ENCODE data around the gene PHF14. TPM values are rescaled to one million over a fixed set of nuclear protein-coding genes. Genes with fewer than 3 reads are reported as not detected.

PHF14 gene
- total RNA-seq, 1 experiment from 2014 or later, result 35.4 TPM

DNA sequence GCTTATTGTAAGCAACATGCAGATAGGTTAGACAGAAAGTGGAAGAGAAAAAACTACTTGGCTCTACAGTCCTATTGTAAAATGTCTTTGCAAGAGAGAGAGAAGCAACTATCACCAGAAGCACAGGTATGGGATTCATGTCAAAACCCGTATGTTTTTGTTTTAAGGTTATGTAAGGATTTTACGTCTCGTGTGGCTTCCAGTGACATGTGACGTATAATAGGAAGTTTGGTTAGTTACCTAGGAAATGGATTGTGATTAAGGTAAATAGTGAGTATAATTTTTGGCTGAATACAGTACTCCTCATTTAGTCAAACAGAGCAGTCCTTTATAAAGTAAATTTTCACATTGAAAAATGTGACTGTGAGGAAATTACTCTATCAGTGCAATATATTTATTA is 62.0 kb downstream of the PHF14 start:
- BruUV-seq (replicated peaks), result no TSS peak

DNA sequence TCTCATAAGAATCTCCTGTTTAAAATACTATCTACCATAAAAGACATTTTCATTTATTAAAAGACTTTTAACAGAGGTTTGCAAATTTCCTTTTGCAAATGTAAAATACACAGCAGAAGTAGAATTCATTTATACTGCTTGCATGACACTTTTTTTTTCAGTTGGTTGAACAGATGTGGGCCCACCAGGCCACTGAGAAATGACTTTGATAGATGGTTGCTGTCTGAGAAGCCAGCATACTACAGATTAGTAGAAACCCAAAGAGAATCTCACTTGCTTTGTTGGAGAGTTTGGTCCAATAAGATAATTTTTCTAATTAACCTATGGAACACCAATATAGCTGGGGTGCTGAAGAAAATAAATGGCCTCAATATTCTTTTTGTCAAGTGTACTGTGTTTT is 66.3 kb downstream of the PHF14 start:
- H3K4me1 ChIP-seq (ENCODE audit: insufficient read depth, low read length), result no peaks in the 10 kb centered on the region
- peaks cover 15% of the 10 kb centered on the region; the same call in 1 of the 2 replicates for H3K36me3 ChIP-seq (ENCODE audit: low read depth, low read length)
- no peak overlapping the region for H3K4me3 ChIP-seq (ENCODE audit: low read length)
- no peak for TF ChIP-seq EZH2phosphoT487 (IDR thresholded peaks at IDR 0.05; ENCODE audit: borderline replicate concordance, low read length)
- TF ChIP-seq, protein P1, sequence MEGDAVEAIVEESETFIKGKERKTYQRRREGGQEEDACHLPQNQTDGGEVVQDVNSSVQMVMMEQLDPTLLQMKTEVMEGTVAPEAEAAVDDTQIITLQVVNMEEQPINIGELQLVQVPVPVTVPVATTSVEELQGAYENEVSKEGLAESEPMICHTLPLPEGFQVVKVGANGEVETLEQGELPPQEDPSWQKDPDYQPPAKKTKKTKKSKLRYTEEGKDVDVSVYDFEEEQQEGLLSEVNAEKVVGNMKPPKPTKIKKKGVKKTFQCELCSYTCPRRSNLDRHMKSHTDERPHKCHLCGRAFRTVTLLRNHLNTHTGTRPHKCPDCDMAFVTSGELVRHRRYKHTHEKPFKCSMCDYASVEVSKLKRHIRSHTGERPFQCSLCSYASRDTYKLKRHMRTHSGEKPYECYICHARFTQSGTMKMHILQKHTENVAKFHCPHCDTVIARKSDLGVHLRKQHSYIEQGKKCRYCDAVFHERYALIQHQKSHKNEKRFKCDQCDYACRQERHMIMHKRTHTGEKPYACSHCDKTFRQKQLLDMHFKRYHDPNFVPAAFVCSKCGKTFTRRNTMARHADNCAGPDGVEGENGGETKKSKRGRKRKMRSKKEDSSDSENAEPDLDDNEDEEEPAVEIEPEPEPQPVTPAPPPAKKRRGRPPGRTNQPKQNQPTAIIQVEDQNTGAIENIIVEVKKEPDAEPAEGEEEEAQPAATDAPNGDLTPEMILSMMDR (conservative IDR thresholded peaks at IDR 0.05; ENCODE audit: low read depth, low read length), result no peak
- no peak for TF ChIP-seq EZH2 (IDR thresholded peaks at IDR 0.05; ENCODE audit: low read length, unreplicated experiment)
- intact Hi-C loops (cut with micrococcal nuclease), result loop anchor here (10.0 kb wide), 1 partner anchor 175 kb away; no protein-coding TSS in a partner anchor
- H4K20me1 ChIP-seq (ENCODE audit: low read length), result no peaks in the 10 kb centered on the region
- H3F3A ChIP-seq (ENCODE audit: low read length, unreplicated experiment), result no peaks in the 10 kb centered on the region
- no peaks in the 10 kb centered on the region for H3K79me2 ChIP-seq (ENCODE audit: low read length)
- no peak overlapping the region for H3K27ac ChIP-seq (ENCODE audit: low read length)
- no peak overlapping the region for H3K9ac ChIP-seq (ENCODE audit: low read length)
- no peaks in the 10 kb centered on the region for H3K9me3 ChIP-seq (ENCODE audit: low read length)
- no TSS peak for BruUV-seq (replicated peaks)
- DNase-seq, result no peak
- H2AFZ ChIP-seq (ENCODE audit: low read length), result no peak overlapping the region
- no peak for ATAC-seq
- ChIA-PET POLR2A (ENCODE audit: unreplicated experiment) (no interaction called here), CTCF (no interaction called here)
- no peaks in the 10 kb centered on the region for H3K27me3 ChIP-seq (ENCODE audit: low read length)
- no peak overlapping the region for H3K4me2 ChIP-seq (ENCODE audit: low read length)
- H3K9me2 ChIP-seq (replicated peaks; ENCODE audit: low read length), result no peaks in the 10 kb centered on the region

More for the DNA sequence above, 62.0 kb downstream of the PHF14 start:
- no peak overlapping the region for H2AFZ ChIP-seq (ENCODE audit: low read length)
- no peaks in the 10 kb centered on the region for H3K79me2 ChIP-seq (ENCODE audit: low read length)
- DNase-seq, result no peak
- no peak for ATAC-seq
- no peak for TF ChIP-seq EZH2phosphoT487 (IDR thresholded peaks at IDR 0.05; ENCODE audit: borderline replicate concordance, low read length)
- no peak for TF ChIP-seq EZH2 (IDR thresholded peaks at IDR 0.05; ENCODE audit: low read length, unreplicated experiment)
- TF ChIP-seq, protein P1 (conservative IDR thresholded peaks at IDR 0.05; ENCODE audit: low read depth, low read length), result no peak
- no peaks in the 10 kb centered on the region for H3K4me1 ChIP-seq (ENCODE audit: insufficient read depth, low read length)
- H3K27ac ChIP-seq (ENCODE audit: low read length), result no peak overlapping the region
- intact Hi-C loops (cut with micrococcal nuclease), result loop anchor here (10.0 kb wide), 1 partner anchor 179 kb away; no protein-coding TSS in a partner anchor
- H3K4me3 ChIP-seq (ENCODE audit: low read length), result no peak overlapping the region
- ChIA-PET POLR2A (ENCODE audit: unreplicated experiment) (no interaction called here), CTCF (no interaction called here)
- no peaks in the 10 kb centered on the region for H3K9me2 ChIP-seq (replicated peaks; ENCODE audit: low read length)
- H4K20me1 ChIP-seq (ENCODE audit: low read length), result no peaks in the 10 kb centered on the region
- no peak overlapping the region for H3K9ac ChIP-seq (ENCODE audit: low read length)
- no peak overlapping the region for H3K4me2 ChIP-seq (ENCODE audit: low read length)
- H3K36me3 ChIP-seq (ENCODE audit: low read depth, low read length), result peaks cover 15% of the 10 kb centered on the region; the same call in 1 of the 2 replicates
- no peaks in the 10 kb centered on the region for H3F3A ChIP-seq (ENCODE audit: low read length, unreplicated experiment)
- H3K27me3 ChIP-seq (ENCODE audit: low read length), result no peaks in the 10 kb centered on the region
- H3K9me3 ChIP-seq (ENCODE audit: low read length), result no peaks in the 10 kb centered on the region

DNA sequence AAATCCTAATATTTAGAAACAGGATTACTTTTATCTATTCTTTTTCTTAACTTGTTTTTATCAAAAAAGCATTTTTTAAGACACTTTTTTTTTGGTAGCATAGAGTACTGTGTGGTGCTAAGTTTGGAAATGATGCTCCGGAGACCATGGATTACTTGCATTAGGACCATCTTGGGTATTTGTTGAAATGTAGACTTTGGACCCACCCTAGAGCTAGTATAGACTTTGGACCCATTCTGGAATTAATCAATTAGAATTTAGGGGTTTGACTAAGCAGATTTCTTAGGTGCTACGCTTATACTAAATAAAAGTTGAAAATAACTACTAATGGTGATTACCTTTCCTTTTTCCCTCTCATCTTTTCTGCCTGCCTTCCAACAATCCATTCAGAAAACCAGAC is 80.4 kb downstream of the PHF14 start:
- no peak for DNase-seq
- BruUV-seq (replicated peaks), result no TSS peak

More for the DNA sequence above, 80.4 kb downstream of the PHF14 start:
- POLR2A ChIA-PET (ENCODE audit: unreplicated experiment), result no interaction called here
- Histone ChIP-seq H3F3A (ENCODE audit: low read length, unreplicated experiment) (no peaks in the 10 kb centered on the region), H3K36me3 (ENCODE audit: low read depth, low read length) (peaks cover 2% of the 10 kb centered on the region), H2AFZ (ENCODE audit: low read length) (no peak overlapping the region), H3K4me2 (ENCODE audit: low read length) (no peak overlapping the region), H4K20me1 (ENCODE audit: low read length) (no peaks in the 10 kb centered on the region), H3K9ac (ENCODE audit: low read length) (no peak overlapping the region), H3K4me3 (ENCODE audit: low read length) (no peak overlapping the region), H3K9me3 (ENCODE audit: low read length) (no peaks in the 10 kb centered on the region), H3K27me3 (ENCODE audit: low read length) (no peaks in the 10 kb centered on the region), H3K4me1 (ENCODE audit: insufficient read depth, low read length) (no peaks in the 10 kb centered on the region), H3K27ac (ENCODE audit: low read length) (no peak overlapping the region), H3K79me2 (ENCODE audit: low read length) (no peaks in the 10 kb centered on the region), H3K9me2 (replicated peaks; ENCODE audit: low read length) (no peaks in the 10 kb centered on the region)
- no peak for ATAC-seq
- TF ChIP-seq, protein P1 (conservative IDR thresholded peaks at IDR 0.05; ENCODE audit: low read depth, low read length), result no peak
- TF ChIP-seq EZH2phosphoT487 (IDR thresholded peaks at IDR 0.05; ENCODE audit: borderline replicate concordance, low read length) (no peak), EZH2 (IDR thresholded peaks at IDR 0.05; ENCODE audit: low read length, unreplicated experiment) (no peak)
- intact Hi-C loops (cut with micrococcal nuclease), result no loop called here
- CTCF ChIA-PET, result no interaction called here

Data from PC-3 (cell line).